Uterus (tissue), 2 donors: ENCODE measurements around the gene SEMA6C.
"Not testable (repeated sequence)": the region's sequence is repeated elsewhere in the genome, so short reads cannot be mapped to it uniquely, and the experiment has no call there.

Source experiments
- CTCF ChIP-seq, 4 experiments: fragments of 200-600 bp in 2 of 4; fragments of 450-650 bp in 2 of 4; sonication (generic) in 2 of 4; IDR thresholded peaks; one replicate each; pipeline ENCODE4 v1.5.1; 2016 to 2019; ENCODE audit warnings: antibody characterized with exemption in 4 of 4, mild to moderate bottlenecking in 2 of 4, moderate library complexity in 1 of 4
- POLR2A ChIP-seq, 2 donors: fragments of 450-650 bp; IDR thresholded peaks; one replicate each; pipeline ENCODE4 v1.6.1; 2016; ENCODE audit warnings: antibody characterized with exemption in 2 of 2, mild to moderate bottlenecking in 1 of 2, moderate library complexity in 1 of 2

GRCh38 chr1:151194894-151195594, 48.6 kb upstream of the SEMA6C start:
- TF ChIP-seq POLR2A, CTCF (IDR thresholded peaks at IDR 0.05): not testable (repeated sequence)
